CD4-positive, alpha-beta T cell treated with Interleukin-17A for 1 hour (primary cell): ENCODE results near the gene ZFP36L2.

Source experiments
- DNase-seq: peaks from one replicate; pipeline ENCODE4 v3.0.0-alpha.2; 2020

The ZFP36L2 gene

DNA sequence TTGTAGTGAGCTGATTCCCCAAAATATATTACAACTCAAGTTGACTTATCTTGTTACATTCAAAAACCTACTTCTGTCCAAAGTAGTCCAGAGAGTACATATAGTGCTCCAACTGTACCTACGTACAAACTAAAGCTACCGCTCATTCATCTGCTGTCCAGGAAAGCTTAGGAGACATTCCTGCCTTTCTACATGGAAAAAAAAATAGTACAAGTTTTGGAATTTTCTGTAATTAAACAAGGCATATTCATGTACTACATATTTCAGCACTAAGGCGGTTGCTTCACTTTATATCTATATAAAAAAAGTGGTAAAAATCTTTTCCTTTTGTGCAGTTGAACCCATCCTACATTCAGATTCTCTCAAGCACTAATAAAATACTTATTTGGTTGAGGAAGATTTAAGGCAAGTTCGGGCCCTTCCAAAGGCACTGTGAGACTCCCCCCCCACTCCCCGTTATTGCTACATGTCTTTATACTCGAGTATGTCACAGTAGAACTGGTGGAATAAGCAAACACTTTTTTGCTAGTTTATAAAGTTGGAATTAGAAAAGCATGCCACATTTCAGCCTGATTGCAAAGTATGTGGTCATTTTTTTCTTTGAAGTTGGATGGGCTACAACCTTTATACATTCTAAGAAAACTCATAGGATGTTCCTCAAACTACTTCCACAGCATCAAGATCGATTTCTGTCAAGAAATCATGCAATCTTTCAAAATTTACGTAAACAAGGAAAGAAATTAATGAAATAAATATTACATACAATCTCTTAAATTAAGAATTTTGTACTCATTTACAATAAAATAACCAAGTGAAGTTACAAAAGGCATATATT lies 3.7 kb downstream of the ZFP36L2 start:
- DNase-seq = peak; percentile 34

DNA sequence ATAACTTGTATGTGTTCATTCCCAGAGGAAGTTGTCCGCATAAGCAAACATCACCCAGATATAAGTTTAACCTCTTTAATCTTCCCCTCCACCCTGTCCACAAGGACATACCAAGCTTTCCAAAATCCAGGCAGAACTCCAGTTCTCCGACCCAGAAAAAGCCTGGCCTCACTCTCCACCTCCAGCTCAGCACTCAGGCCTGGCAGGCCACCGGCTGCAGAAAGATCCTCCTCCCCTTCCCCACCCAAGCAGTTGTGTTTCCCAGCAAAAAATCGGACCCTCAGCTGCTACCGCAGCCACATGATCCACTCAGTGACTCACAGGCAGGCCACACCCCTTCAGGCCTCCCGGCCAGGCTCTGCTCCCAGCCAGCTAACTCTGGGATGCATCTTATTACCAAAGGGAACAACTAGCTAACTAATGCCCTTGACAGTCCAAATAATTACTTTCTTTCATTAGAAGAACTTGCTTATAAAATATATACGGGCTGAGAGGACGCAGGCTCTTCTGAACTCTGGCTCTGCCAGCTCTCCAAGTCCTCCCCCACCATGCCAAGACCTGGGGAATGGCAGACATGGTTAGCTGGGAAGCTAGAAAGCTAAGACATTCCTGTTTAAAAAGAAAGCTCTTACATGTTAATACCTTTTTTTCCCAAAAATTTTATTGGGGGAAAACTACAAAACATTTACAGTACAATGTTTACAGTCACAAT lies 4.5 kb downstream of the ZFP36L2 start:
- peak; percentile 67 for DNase-seq

- peak; percentile 37 for DNase-seq
Measured at GRCh38 chr2:43221124-43221762, 5.2 kb downstream of the ZFP36L2 start.

- no peak for DNase-seq
Measured at GRCh38 chr2:43220760-43221123, 5.7 kb downstream of the ZFP36L2 start.

DNA sequence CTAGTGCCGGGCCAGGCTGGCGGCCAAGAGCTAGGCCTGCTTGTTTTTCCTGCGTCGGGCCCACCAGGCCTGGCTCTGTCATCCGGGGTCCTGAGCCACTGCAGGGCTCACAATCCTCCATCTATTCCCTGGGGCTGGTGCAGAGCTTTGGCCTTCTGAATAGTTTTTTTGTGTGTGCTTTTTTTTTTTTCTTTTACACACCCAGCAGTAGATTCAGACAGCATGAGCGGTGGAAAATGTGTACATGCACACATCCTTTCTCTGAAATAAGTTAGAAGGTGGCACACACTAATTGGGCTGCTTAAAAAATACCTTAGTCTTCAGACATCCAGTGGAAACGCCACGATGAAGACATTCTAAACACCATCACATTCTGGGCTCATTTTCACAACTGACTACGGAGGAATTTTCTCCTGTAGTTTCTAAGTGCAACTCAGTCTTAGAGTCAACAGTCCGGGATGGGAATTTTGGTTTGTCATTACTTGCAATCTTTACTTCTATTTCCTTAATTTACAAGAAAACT lies 6.1 kb downstream of the ZFP36L2 start:
- DNase-seq = no peak

GRCh38 chr2:43219383-43220228 lies 6.8 kb downstream of the ZFP36L2 start:
- DNase-seq = peak; percentile 88

GRCh38 chr2:43218702-43219382 lies 7.6 kb downstream of the ZFP36L2 start:
- DNase-seq = peak; percentile 92

- DNase-seq = no peak
Measured at GRCh38 chr2:43218155-43218701, 8.2 kb downstream of the ZFP36L2 start.

GRCh38 chr2:43217228-43218154 lies 8.9 kb downstream of the ZFP36L2 start:
- no peak for DNase-seq

- no peak for DNase-seq
Measured at GRCh38 chr2:43216629-43217028, 9.8 kb downstream of the ZFP36L2 start.

DNA sequence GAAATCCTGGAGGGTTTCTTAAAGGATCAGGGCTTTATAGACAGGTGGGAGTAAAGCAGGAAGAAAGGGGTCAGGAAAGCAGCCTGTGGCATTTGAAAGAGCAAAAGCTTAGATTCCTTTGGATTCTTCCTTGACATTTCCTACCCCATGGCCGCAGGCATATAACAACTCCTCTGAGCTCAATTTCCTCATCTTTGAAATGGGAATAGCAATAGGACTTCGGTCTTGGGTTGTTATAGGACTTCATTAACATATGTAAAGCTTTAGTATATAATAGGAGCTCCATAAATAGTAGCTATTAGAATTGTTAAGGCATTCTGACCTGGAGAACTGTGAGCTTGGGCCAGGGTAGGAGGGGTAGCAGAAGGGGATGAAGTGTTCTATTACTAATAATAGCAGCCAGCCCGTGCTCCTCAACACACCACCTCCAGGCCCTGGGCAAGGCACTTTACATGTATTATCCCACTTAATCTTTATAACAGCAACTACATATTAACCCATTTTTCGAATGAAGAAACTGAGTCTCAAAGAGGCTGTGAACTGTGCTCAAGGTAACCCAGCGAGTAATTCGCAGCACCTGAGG lies 10.6 kb downstream of the ZFP36L2 start:
- DNase-seq = no peak

DNA sequence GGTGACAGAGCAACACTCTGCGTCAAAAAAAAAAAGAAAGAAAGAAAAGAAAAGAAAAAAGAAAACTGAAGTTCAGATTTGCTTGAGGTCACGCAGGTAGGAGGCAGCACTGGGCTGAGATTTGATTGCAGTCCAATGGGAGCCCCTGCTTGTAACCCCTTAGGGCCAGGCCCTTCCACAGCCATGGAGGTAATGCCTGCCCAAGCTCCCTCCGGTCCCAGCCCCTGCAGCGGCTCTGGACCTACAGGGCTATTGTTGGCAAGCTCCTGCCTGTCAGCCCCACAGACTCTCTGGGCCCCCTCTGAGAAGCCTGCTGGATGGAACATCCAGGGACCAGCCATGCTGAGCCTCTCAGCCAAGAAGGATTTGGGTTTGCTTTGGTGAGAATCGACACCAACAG lies 12.2 kb downstream of the ZFP36L2 start:
- no peak for DNase-seq

- peak; percentile 23 for DNase-seq
Measured at GRCh38 chr2:43212931-43213330, 13.5 kb downstream of the ZFP36L2 start.

DNA sequence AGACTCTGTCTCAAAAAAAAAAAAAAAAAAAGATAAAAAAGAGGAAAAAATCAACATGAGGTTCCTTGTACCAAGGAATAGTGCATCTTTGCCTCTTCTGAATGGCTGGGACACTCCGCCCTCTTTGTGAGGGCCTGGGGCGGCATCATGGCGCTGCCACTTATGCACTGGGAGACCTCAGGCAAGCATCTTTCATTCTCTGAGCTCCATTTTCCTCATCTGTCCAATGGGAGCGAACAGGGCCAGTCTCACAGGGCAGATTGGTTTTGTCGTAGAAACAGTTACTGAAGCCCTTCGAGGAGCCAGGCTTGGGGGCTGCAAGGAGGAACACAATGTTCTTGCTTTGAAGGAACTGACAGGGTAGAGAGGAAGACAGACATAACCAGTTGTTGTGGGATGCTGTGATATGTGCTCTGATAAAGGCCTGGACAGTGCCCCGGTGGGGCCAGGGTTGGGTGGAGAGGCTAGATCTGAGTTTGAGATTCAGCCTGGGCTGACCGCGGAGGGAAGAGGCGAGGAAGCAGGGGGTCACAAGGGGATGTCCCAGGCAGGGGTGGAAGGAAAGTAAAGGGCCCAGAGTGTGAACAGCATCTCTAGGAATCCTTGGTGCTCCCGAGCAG lies 14.1 kb downstream of the ZFP36L2 start:
- no peak for DNase-seq

GRCh38 chr2:43210467-43211303 lies 15.7 kb downstream of the ZFP36L2 start:
- peak; percentile 16 for DNase-seq

DNA sequence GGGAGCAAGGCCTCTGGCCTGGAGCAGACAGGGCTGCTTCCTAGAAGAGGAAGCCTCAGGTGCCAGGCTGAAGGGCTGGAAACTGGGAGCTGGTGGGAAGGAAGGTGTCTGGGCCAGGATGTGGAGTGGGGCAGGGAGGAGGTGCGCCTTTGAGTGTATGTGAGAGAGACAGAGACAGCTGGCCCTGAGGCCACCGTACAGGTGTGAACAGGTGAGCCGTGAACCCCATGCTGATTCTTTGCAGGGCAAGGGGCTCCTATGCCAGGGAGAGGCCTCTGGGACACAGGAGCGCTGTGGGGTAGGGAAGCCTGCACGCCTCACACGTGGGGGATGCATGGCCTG lies 16.3 kb downstream of the ZFP36L2 start:
- DNase-seq = no peak

DNA sequence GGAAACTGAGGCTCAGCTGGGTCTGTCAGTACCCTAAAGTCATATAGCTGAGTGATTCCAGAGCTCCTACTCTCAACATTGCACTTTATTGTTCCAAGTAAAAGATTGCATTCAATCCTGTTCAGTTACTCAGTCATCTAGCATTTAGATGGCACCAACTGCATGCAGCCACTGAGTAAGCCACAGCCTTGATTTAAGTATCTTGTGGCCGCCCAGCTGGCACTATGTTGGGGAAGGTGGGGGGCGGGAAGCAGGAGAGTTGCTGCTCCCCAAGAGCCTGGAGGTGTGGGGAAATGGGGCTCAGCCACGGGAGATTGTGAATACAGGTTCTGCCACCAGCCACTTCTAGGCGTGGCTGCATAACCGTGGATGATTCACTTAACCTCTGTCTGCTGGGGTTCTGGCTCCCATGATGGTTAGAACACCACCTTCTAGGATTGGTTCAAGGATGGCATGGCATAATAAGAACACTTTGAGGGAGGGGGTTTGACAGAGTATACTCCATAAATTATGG lies 17.1 kb downstream of the ZFP36L2 start:
- DNase-seq = no peak

DNA sequence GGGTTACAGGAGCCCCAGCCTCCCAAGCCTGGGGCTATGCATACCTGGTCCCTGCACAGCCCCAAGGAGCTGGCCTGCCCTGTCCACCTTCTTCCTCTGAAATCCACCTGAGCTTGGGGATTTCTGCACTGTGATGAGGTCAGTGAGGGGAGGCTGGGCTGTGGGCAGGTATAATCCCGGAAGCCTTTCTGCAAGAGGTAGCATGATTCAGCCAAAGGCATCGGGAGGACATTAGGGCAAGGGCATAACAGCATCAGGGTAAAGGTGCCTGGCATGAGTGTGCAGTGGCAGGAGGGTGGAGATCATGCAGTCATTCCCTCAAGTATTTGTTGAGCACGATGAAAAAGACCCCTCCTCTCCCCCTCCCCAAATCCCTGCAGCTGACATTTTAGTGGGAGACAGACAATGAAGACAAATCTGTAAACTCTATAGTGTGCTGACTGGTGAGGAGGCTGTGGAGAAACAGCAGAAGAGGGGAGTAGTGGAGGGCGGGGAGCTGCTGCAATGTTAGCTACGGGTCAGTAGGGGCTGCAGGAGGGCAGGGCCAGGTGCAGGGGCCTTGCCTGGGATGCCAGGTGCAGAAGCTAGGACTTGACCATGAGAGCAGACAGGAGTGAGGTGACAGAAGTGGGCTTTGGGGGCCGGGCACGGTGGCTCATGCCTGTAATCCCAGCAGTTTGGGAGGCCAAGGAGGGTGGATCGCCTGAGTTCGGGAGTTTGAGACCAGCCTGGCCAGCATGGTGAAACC lies 18.7 kb downstream of the ZFP36L2 start:
- DNase-seq = no peak
